ENCODE data around the gene CACNA1H. TPM values are rescaled to one million over a fixed set of nuclear protein-coding genes. Genes with fewer than 3 reads are reported as not detected.
"Not testable (repeated sequence)": the region's sequence is repeated elsewhere in the genome, so short reads cannot be mapped to it uniquely, and the experiment has no call there.

Gene CACNA1H
- total RNA-seq, 2 experiments from 2014 or later = 3.2 to 3.6 TPM

DNA sequence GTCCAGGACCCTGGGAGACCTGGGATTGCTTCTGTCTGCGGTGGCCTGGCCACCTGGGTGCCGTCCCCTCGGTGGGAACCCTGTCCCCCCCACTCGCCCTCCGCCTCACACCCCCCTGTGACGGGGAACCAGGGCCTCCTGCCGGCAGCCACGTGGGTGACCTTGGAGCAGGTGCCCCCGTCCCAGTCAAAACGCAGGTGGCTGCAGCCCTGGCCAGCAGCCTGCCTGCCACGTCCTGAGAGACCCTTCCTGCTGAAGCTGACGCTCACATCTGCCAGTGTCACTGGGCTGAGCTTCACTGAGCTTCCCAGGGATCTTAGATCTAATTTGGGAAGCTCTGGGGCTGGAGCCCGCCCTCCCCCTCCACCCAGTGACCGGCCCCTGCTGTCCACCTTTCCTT lies 73.8 kb downstream of the CACNA1H start:
- H3K4me1 Mint-ChIP-seq; H3K4me3 Mint-ChIP-seq; H3K9me3 Mint-ChIP-seq; CTCF ChIA-PET; H3K27me3 Mint-ChIP-seq; DNase-seq; POLR2A ChIA-PET; H3K27ac Mint-ChIP-seq; H3K36me3 Mint-ChIP-seq (ENCODE audit: low read depth): not testable (repeated sequence)

DNA sequence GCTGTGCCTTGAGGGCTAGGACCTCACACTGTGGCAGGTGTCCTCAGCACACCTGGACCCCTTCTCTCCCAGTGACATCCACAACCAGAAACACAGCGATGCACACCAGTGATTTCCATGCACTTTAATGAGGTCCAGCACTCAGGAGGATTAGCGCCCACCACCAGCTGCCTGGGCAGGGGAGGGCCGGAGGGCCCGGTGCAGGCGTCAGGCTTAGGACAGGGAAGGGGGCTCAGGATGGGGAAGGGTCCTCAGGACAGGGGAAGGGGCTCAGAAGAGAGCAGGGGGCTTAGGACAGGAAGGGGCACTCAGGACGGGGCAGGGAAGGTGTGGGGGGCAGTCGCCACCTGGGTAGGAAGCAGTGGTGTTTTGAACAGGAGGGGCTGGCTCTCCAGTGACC lies 75.3 kb downstream of the CACNA1H start:
- H3K27me3 Mint-ChIP-seq; POLR2A ChIA-PET; H3K27ac Mint-ChIP-seq; H3K4me1 Mint-ChIP-seq; H3K9me3 Mint-ChIP-seq; H3K36me3 Mint-ChIP-seq (ENCODE audit: low read depth); H3K4me3 Mint-ChIP-seq; CTCF ChIA-PET; DNase-seq: not testable (repeated sequence)

DNA sequence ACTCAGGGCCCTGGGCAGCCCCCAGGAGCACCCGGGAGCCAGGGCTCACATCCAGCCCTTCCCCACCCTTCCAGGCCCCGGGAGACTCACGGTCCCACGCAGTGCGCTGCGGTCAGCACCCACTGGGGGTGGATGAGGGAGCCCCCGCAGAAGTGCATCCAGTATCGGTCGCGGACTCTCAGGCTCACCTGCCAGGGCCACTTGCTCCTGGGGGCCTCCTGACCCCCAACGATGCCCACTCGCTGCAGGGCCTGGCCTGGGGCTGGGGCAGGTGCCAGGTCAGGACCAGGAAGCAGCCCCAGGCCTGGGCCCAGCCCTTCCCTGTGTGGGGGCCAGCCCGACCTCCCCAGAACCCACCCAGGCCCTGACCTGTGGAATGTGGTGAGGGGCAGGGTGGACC lies 76.6 kb downstream of the CACNA1H start:
- POLR2A ChIA-PET; H3K4me3 Mint-ChIP-seq; H3K9me3 Mint-ChIP-seq; H3K27ac Mint-ChIP-seq; DNase-seq; CTCF ChIA-PET; H3K27me3 Mint-ChIP-seq; H3K4me1 Mint-ChIP-seq; H3K36me3 Mint-ChIP-seq (ENCODE audit: low read depth): not testable (repeated sequence)

DNA sequence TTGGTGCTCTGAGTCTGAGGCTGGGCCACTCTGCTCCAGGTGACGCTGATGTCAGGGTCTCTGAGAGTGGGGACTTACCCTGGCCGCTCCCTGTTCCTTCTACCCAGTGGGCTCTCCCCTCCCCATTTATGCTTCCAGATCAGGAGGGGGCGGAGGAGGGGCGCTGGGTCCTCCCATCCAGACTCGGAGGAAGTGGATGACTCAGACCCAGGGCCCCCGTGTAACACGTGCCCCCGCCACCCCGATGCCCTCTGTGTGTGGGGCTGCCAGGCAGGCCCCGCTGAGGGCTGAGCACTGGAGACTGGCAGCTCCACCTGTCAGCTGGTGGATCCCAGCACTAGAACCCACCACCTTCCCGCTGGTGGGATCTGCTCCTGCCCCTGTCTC lies 77.2 kb downstream of the CACNA1H start, which contains the start of gene TPSB2:
TPSB2 (minus strand) TSS at position 101 of the 387 bp plus-strand sequence. CDS start 233 bp downstream, outside the sequence.
- H3K4me3 Mint-ChIP-seq; H3K36me3 Mint-ChIP-seq (ENCODE audit: low read depth); H3K9me3 Mint-ChIP-seq; H3K27ac Mint-ChIP-seq; CTCF ChIA-PET; H3K27me3 Mint-ChIP-seq; DNase-seq; H3K4me1 Mint-ChIP-seq; POLR2A ChIA-PET: not testable (repeated sequence)

DNA sequence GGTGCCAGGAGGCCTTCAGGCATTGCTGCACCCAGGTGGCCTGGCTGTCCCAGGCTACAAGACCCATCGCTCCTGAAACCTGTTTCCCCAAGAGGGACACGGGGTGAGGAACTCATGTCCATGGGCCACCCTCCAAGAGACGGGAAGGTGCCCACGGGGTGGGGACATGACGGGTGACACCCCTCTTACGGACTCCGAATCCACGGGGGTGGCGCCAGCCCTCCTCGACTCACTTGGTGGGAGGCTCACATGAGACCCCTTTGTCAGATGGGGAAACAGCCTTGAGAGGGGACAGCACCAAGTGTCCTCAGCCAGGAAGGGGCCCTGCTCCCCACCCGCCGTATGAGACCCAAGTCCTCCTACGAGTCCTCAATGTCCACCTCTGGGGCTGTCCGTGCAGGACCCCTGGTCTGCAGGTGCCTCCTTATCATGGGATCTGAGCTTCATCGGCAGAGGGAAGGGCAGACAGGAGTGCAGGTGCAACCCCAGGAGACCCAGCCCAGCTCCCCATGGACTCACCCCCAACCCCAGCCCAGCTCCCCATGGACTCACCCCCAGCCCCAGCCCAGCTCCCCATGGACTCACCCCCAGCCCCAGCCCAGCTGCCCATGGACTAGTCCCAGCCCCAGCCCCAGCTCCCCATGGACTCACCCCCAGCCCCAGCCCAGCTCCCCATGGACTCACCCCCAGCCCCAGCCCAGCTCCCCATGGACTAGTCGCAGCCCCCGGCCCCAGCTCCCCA lies 77.7 kb downstream of the CACNA1H start:
- CTCF ChIA-PET; H3K36me3 Mint-ChIP-seq (ENCODE audit: low read depth); H3K4me3 Mint-ChIP-seq; H3K4me1 Mint-ChIP-seq; H3K9me3 Mint-ChIP-seq; H3K27me3 Mint-ChIP-seq; POLR2A ChIA-PET; H3K27ac Mint-ChIP-seq; DNase-seq: not testable (repeated sequence)

DNA sequence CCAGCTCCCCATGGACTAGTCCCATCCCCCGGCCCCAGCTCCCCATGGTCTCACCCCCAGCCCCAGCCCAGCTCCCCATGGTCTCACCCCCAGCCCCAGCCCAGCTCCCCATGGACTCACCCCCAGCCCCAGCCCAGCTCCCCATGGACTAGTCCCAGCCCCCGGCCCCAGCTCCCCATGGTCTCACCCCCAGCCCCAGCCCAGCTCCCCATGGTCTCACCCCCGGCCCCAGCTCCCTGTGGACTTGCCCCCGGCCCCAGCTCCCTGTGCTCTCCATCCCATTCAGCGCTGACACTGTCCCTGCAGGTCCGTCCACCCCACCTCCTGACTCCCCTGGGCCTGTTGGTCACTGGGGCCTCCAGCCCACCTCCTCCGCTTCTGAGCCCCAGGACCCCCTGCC lies 78.4 kb downstream of the CACNA1H start:
- CTCF ChIA-PET; DNase-seq; H3K4me3 Mint-ChIP-seq; H3K36me3 Mint-ChIP-seq (ENCODE audit: low read depth); H3K27me3 Mint-ChIP-seq; H3K4me1 Mint-ChIP-seq; POLR2A ChIA-PET; H3K9me3 Mint-ChIP-seq; H3K27ac Mint-ChIP-seq: not testable (repeated sequence)

DNA sequence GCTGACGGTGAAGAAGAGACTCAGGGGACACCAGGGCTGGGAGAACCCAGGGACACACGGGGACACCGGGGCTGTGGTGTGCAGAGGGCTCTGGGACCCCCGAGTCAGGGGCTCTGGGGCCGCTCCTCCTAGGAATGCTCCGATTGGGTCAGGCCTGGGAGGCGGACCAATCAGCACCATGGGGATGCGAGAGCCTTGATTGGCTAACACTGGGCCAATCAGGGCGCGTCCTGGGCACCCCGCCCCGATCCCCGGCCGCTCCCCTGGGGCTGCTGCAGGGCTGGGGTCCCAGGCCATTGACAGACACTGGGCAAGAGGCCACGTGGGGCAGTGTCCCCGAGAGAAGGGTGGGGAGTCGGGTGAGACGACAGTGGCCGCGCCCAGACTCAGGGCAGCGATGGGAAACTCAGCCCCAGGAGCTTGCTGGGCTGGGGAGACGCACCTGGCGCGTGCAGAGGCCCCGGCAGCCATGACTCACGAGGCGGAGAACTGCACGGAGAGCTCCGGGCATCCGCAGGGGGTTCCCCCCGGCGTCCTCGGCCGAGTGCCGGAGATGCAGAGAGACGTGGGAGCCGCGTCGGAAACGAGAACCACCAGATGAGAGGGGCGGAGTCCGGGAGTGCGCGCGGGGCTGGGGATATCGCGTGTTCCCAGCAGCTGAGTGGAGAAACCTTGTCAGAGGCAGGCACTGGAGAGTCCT lies 79.3 kb downstream of the CACNA1H start:
- H3K27me3 Mint-ChIP-seq; H3K4me3 Mint-ChIP-seq; CTCF ChIA-PET; H3K27ac Mint-ChIP-seq; DNase-seq; POLR2A ChIA-PET; H3K9me3 Mint-ChIP-seq; H3K36me3 Mint-ChIP-seq (ENCODE audit: low read depth); H3K4me1 Mint-ChIP-seq: not testable (repeated sequence)

DNA sequence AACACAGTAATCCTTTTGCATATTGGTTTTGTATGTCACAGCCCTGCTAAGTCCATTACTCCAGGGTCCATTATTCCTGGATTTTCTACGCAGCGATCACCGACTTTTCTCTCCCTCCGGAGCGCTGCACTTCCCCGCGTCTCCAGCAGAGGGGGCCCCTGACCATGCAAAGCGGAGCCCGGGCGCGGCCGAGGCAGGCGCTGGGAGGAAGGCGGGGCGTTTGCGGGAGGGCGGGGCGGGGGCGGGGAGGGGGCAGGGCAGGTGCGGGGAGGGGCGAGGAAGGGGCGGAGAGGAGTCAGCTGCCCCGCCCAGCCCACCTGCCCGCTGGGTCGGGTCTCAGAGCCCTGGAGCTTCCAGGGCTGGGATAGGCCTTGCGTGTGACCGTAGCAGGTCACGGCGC lies 83.8 kb downstream of the CACNA1H start:
- CTCF ChIA-PET; DNase-seq; H3K9me3 Mint-ChIP-seq; H3K27ac Mint-ChIP-seq; POLR2A ChIA-PET; H3K4me1 Mint-ChIP-seq; H3K36me3 Mint-ChIP-seq (ENCODE audit: low read depth); H3K4me3 Mint-ChIP-seq; H3K27me3 Mint-ChIP-seq: not testable (repeated sequence)

DNA sequence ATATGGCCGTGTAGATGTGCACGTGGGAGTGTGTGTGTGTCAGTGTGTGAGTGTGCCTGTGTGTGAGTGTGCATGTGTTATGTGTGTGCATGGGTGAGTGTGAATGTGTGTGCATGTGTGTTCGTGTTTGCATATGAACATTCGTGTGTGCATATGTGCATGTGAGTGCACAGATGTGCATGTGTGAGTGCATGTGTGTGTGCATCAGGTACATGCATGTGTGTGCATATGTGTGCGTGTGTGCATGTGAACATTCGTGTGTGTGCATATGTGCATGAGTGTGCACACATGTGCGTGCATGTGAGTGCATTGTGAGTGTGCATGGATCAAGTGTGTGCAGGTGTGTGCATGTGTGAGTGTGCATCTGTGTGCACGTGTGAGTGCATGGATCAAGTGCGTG lies 85.1 kb downstream of the CACNA1H start:
- Mint-ChIP-seq H3K9me3 (no peaks in the 10 kb centered on the region), H3K27me3 (no peaks in the 10 kb centered on the region), H3K27ac (no peak overlapping the region), H3K4me1 (no peaks in the 10 kb centered on the region), H3K36me3 (ENCODE audit: low read depth) (no peaks in the 10 kb centered on the region), H3K4me3 (no peak overlapping the region)
- POLR2A ChIA-PET = no interaction called here
- no peak for DNase-seq
- CTCF ChIA-PET = no interaction called here

DNA sequence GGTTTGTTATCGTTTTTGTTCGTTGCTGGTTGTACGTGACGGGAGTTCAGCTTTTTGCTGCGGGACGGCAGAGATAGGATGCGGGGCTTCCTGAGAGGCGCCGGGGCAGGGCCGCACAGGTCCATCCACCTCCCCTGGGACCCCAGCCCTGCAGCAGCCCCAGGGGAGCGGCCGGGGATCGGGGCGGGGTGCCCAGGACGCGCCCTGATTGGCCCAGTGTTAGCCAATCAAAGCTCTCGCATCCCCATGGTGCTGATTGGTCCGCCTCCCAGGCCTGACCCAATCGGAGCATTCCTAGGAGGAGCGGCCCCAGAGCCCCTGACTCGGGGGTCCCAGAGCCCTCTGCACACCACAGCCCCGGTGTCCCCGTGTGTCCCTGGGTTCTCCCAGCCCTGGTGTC lies 86.0 kb downstream of the CACNA1H start:
- H3K36me3 Mint-ChIP-seq (ENCODE audit: low read depth); H3K27ac Mint-ChIP-seq; H3K9me3 Mint-ChIP-seq; H3K27me3 Mint-ChIP-seq; POLR2A ChIA-PET; H3K4me3 Mint-ChIP-seq; H3K4me1 Mint-ChIP-seq; DNase-seq; CTCF ChIA-PET: not testable (repeated sequence)

DNA sequence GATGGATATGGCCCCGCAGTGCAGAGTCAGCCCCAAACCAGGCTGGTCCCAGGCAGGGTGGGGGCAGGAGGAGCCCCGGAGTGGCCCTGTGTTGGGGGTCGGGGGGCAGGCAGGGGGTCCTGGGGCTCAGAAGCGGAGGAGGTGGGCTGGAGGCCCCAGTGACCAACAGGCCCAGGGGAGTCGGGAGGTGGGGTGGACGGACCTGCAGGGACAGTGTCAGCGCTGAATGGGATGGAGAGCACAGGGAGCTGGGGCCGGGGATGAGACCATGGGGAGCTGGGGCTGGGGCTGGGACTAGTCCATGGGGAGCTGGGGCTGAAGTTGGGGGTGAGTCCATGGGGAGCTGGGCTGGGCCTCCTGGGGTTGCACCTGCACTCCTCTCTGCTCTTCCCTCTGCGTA lies 86.7 kb downstream of the CACNA1H start:
- H3K4me3 Mint-ChIP-seq; DNase-seq; CTCF ChIA-PET; H3K36me3 Mint-ChIP-seq (ENCODE audit: low read depth); H3K27me3 Mint-ChIP-seq; H3K27ac Mint-ChIP-seq; POLR2A ChIA-PET; H3K9me3 Mint-ChIP-seq; H3K4me1 Mint-ChIP-seq: not testable (repeated sequence)

DNA sequence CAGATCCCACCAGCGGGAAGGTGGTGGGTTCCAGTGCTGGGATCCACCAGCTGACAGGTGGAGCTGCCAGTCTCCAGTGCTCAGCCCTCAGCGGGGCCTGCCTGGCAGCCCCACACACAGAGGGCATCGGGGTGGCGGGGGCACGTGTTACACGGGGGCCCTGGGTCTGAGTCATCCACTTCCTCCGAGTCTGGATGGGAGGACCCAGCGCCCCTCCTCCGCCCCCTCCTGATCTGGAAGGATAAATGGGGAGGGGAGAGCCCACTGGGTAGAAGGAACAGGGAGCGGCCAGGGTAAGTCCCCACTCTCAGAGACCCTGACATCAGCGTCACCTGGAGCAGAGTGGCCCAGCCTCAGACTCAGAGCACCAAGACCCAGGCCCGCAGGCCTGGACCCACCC lies 87.5 kb downstream of the CACNA1H start, which contains the start of gene TPSAB1:
TPSAB1 (plus strand) TSS at position 270 of the 400 bp plus-strand sequence. CDS start 234 bp downstream, outside the sequence.
- H3K27me3 Mint-ChIP-seq; H3K4me3 Mint-ChIP-seq; H3K36me3 Mint-ChIP-seq (ENCODE audit: low read depth); H3K9me3 Mint-ChIP-seq; DNase-seq; CTCF ChIA-PET; H3K27ac Mint-ChIP-seq; H3K4me1 Mint-ChIP-seq; POLR2A ChIA-PET: not testable (repeated sequence)

DNA sequence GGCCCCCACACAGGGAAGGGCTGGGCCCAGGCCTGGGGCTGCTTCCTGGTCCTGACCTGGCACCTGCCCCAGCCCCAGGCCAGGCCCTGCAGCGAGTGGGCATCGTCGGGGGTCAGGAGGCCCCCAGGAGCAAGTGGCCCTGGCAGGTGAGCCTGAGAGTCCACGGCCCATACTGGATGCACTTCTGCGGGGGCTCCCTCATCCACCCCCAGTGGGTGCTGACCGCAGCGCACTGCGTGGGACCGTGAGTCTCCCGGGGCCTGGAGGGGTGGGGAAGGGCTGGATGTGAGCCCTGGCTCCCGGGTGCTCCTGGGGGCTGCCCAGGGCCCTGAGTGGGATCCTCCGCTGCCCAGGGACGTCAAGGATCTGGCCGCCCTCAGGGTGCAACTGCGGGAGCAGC lies 88.2 kb downstream of the CACNA1H start:
- H3K27me3 Mint-ChIP-seq; CTCF ChIA-PET; POLR2A ChIA-PET; DNase-seq; H3K27ac Mint-ChIP-seq; H3K36me3 Mint-ChIP-seq (ENCODE audit: low read depth); H3K9me3 Mint-ChIP-seq; H3K4me1 Mint-ChIP-seq; H3K4me3 Mint-ChIP-seq: not testable (repeated sequence)

DNA sequence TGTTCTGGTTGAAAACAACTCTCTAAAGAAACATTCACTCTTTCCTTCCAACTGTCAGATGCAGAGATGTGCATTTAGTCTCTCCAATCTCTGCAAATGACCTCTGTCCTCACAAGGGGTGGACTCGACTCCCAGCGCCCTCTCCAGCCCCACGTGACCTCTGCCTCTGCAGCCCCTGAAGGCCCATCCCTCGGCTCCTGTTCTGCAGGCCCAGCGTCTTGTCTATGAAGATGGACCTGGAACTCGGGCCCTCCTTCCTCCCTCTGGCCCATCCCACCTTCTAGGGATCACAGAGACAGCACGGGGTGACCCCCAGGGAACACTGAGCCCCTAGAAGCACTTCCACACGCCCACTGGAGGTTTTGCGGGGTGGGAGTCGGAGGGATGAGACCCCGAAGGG lies 90.5 kb downstream of the CACNA1H start:
- H3K27me3 Mint-ChIP-seq; H3K36me3 Mint-ChIP-seq (ENCODE audit: low read depth); CTCF ChIA-PET; H3K4me1 Mint-ChIP-seq; POLR2A ChIA-PET; DNase-seq; H3K27ac Mint-ChIP-seq; H3K9me3 Mint-ChIP-seq; H3K4me3 Mint-ChIP-seq: not testable (repeated sequence)
